B cell (primary cell): ENCODE data around the gene CTTN. TPM values are rescaled to one million over a fixed set of nuclear protein-coding genes. Genes with fewer than 3 reads are reported as not detected.

Source experiments
- ATAC-seq: fragments of 200-7000 bp; cut with Tn5 transposase; one replicate; pipeline ENCODE4 v1.10.0; 2021; ENCODE audit warnings: low read depth, mild to moderate bottlenecking, moderate number of reproducible peaks, moderate library complexity
- CTCF ChIA-PET: fragments of 350-600 bp; sonication (Branson Sonifier 250); formaldehyde crosslinking; loops from one replicate; lab custom pipeline; 2021; ENCODE audit warnings: antibody characterized with exemption, inconsistent platforms; lab: Charles Lee
- POLR2A ChIA-PET: fragments of 350-600 bp; sonication (Branson Sonifier 250); formaldehyde crosslinking; loops from one replicate; lab custom pipeline; 2021; ENCODE audit warnings: antibody characterized with exemption; lab: Charles Lee
- DNase-seq: peaks from one replicate; pipeline ENCODE4 v3.0.0; 2013
- H2AFZ ChIP-seq: 2 replicates; pipeline ENCODE4 v1.6.1; 2012; ENCODE audit warnings: mild to moderate bottlenecking, low read depth, low read length; ENCODE audit not compliant: insufficient read depth, poor library complexity, severe bottlenecking
- H3K27ac ChIP-seq, 2 donors: 1 replicate in 1 of 2; 2 replicates in 1 of 2; pipeline ENCODE4 v1.5.1; 2012 to 2013; ENCODE audit warnings: low read length in 2 of 2, mild to moderate bottlenecking in 2 of 2, moderate library complexity in 1 of 2
- H3K27me3 ChIP-seq, 4 experiments: fragments of 200-600 bp in 1 of 4; sonication (generic) in 1 of 4; replicated peaks in 1 of 4; 1 replicate in 2 of 4; 2 replicates in 2 of 4; pipeline versions ENCODE4 v1.6.1 to v1.7.0; 2013 to 2016; ENCODE audit warnings: low read length in 3 of 4, mild to moderate bottlenecking in 2 of 4, mixed read lengths in 1 of 4, moderate library complexity in 1 of 4; ENCODE audit not compliant: insufficient read depth in 4 of 4, control insufficient read depth in 3 of 4; ENCODE audit errors: control extremely low read depth in 1 of 4
- H3K36me3 ChIP-seq, 2 experiments: replicated peaks in 1 of 2; 1 replicate in 1 of 2; 2 replicates in 1 of 2; pipeline versions ENCODE4 v1.6.1 to v1.7.1; 2013; ENCODE audit warnings: low read length in 1 of 2; ENCODE audit not compliant: insufficient read depth in 2 of 2, control insufficient read depth in 1 of 2; ENCODE audit errors: control extremely low read depth in 1 of 2, extremely low read depth in 1 of 2
- H3K4me1 ChIP-seq, 2 donors: fragments of 200-600 bp in 1 of 2; sonication (generic) in 1 of 2; 1 replicate in 1 of 2; 2 replicates in 1 of 2; pipeline versions ENCODE4 v1.5.1 to v1.6.1; 2013 to 2017; ENCODE audit warnings: low read length in 2 of 2; ENCODE audit not compliant: control insufficient read depth in 2 of 2, insufficient read depth in 2 of 2
- H3K4me2 ChIP-seq: replicated peaks from 2 replicates; pipeline ENCODE3; 2012; ENCODE audit warnings: mild to moderate bottlenecking, low read depth, low read length; ENCODE audit not compliant: poor library complexity, severe bottlenecking
- H3K4me3 ChIP-seq, 5 experiments: fragments of 200-600 bp in 1 of 5; sonication (generic) in 1 of 5; 1 replicate in 3 of 5; 2 replicates in 2 of 5; pipeline versions ENCODE4 v1.5.1 to v1.7.0; 2011 to 2016; ENCODE audit warnings: low read length in 4 of 5, mild to moderate bottlenecking in 4 of 5, low read depth in 2 of 5, control low read depth in 1 of 5, moderate library complexity in 1 of 5; ENCODE audit not compliant: insufficient read depth in 1 of 5; ENCODE audit errors: control extremely low read depth in 1 of 5, extremely low read depth in 1 of 5
- H3K79me2 ChIP-seq: fragments of 200-600 bp; sonication (generic); one replicate; pipeline ENCODE4 v1.6.0; 2016; ENCODE audit warnings: low read length; ENCODE audit not compliant: control insufficient read depth, insufficient read depth
- H3K9ac ChIP-seq: fragments of 200-600 bp; sonication (generic); 2 replicates; pipeline ENCODE4 v1.6.1; 2017; ENCODE audit warnings: mild to moderate bottlenecking, low read length, moderate library complexity
- H3K9me3 ChIP-seq, 3 donors: one replicate each; pipeline versions ENCODE4 v1.6.1 to v1.7.1; 2013; ENCODE audit warnings: low read length in 2 of 3; ENCODE audit not compliant: control insufficient read depth in 2 of 3, insufficient read depth in 1 of 3; ENCODE audit errors: control extremely low read depth in 1 of 3
- H4K20me1 ChIP-seq: 2 replicates; pipeline ENCODE4 v1.6.0; 2012; ENCODE audit warnings: mild to moderate bottlenecking, low read length; ENCODE audit not compliant: insufficient read depth, control insufficient read depth, poor library complexity, severe bottlenecking
- H3K27ac Mint-ChIP-seq: one replicate; pipeline ENCODE4 v1.8.0; 2021; ENCODE audit warnings: mixed read lengths
- H3K27me3 Mint-ChIP-seq: one replicate; pipeline ENCODE4 v1.8.0; 2021; ENCODE audit warnings: mixed read lengths
- H3K4me1 Mint-ChIP-seq: one replicate; pipeline ENCODE4 v1.8.0; 2021; ENCODE audit warnings: mixed read lengths
- H3K4me3 Mint-ChIP-seq: one replicate; pipeline ENCODE4 v1.8.0; 2021; ENCODE audit warnings: mixed read lengths
- H3K9me3 Mint-ChIP-seq: one replicate; pipeline ENCODE4 v1.8.0; 2022; ENCODE audit warnings: mixed read lengths; ENCODE audit not compliant: insufficient read depth
- EZH2 ChIP-seq: IDR thresholded peaks from 2 replicates; pipeline ENCODE4 v1.6.1; 2012; ENCODE audit warnings: borderline replicate concordance, low read depth, mild to moderate bottlenecking, moderate library complexity, low read length; ENCODE audit not compliant: insufficient read depth, poor library complexity, severe bottlenecking
- WGBS: methylation state at CpG from one replicate; pipeline ENCODE4 v1.1.5; 2013; ENCODE audit warnings: missing lambda C conversion rate; ENCODE audit not compliant: insufficient coverage; 5-methylcytosine and 5-hydroxymethylcytosine counted together
- intact Hi-C: fragments of 100-400 bp; cut with micrococcal nuclease; formaldehyde crosslinking; loops from one replicate; pipeline ENCODE4 v1.10.0; 2022
- polyA plus RNA-seq: library from polyadenylated mRNA; depleted of rRNA; stranded (reverse); fragments of >200 nt; gene quantifications from 2 replicates; pipeline ENCODE4 v1.2.3, GENCODE V29; 2012
- total RNA-seq, 2 donors: library from RNA; stranded (reverse); fragments of 120-200 nt in 1 of 2; gene quantifications; 1 replicate in 1 of 2; 2 replicates in 1 of 2; pipeline versions ENCODE4 v1.2.3 to v1.2.4, GENCODE V29; 2013 to 2022
- TF ChIP-seq, protein P1 (sequence below): fragments of 200-600 bp; IDR thresholded peaks from one replicate; pipeline ENCODE4 v1.8.0; 2022; ENCODE audit warnings: antibody characterized with exemption, mild to moderate bottlenecking

CTTN gene
- total and polyA plus RNA-seq, 2 donors (not counting 1 experiment from before 2014, with no cell fraction given), result 0.34 TPM; not detected in 1

DNA sequence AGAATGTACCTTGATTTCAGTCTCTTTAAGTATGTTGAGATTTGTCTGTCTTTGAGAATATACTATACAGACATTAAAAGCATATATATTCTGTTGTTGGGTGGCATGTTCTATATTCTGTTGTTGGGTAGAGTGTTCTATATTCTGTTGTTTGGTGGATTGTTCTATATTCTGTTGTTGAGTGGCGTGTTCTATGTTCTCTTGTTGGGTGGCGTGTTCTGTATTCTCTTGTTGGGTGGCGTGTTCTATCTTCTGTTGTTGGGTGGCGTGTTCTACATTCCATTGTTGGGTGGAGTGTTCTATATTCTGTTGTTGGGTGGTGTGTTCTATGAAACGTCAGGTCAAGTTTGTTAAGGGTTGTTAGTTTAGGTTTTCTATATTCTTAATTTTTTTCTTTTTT is 27.1 kb upstream of the CTTN start:
- peaks cover 4 to 36% of the 10 kb centered on the region in 2 experiments for H3K36me3 ChIP-seq
- H3K4me3 Mint-ChIP-seq, result no peak overlapping the region
- CTCF ChIA-PET, result no interaction called here

DNA sequence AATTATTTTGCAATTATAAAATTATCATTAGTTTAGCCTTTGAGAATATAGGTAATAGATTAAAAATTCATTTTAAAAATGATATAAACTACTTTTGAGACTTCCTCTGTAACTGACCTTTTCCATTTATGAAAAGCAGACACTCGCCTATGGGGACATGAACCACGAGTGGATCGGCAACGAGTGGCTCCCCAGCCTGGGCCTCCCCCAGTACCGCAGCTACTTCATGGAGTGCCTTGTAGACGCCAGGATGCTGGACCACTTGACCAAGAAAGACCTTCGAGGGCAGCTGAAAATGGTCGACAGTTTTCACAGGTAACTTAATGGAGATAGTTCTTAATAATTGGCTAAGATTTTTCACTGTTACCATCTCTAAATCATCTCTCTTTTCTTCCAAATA is 26.3 kb upstream of the CTTN start:
- Histone ChIP-seq H3K27me3 (no peaks in the 10 kb centered on the region), H3K4me1 (no peaks in the 10 kb centered on the region), H3K27ac (no peak overlapping the region), H3K9ac (no peak overlapping the region), H3K4me2 (no peak overlapping the region), H3K79me2 (peaks cover 4% of the 10 kb centered on the region), H3K4me3 (no peak overlapping the region), H3K9me3 (no peaks in the 10 kb centered on the region), H2AFZ (no peak overlapping the region), H4K20me1 (peaks cover 7% of the 10 kb centered on the region), H3K36me3 (peaks cover 4 to 38% of the 10 kb centered on the region in 2 experiments)
- Mint-ChIP-seq H3K4me1 (peaks cover 2% of the 10 kb centered on the region), H3K27ac (no peak overlapping the region), H3K4me3 (no peak overlapping the region), H3K9me3 (peaks cover 3% of the 10 kb centered on the region), H3K27me3 (no peaks in the 10 kb centered on the region)
- ChIA-PET CTCF (no interaction called here), POLR2A (no interaction called here)
- TF ChIP-seq, protein P1, sequence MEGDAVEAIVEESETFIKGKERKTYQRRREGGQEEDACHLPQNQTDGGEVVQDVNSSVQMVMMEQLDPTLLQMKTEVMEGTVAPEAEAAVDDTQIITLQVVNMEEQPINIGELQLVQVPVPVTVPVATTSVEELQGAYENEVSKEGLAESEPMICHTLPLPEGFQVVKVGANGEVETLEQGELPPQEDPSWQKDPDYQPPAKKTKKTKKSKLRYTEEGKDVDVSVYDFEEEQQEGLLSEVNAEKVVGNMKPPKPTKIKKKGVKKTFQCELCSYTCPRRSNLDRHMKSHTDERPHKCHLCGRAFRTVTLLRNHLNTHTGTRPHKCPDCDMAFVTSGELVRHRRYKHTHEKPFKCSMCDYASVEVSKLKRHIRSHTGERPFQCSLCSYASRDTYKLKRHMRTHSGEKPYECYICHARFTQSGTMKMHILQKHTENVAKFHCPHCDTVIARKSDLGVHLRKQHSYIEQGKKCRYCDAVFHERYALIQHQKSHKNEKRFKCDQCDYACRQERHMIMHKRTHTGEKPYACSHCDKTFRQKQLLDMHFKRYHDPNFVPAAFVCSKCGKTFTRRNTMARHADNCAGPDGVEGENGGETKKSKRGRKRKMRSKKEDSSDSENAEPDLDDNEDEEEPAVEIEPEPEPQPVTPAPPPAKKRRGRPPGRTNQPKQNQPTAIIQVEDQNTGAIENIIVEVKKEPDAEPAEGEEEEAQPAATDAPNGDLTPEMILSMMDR, result no peak
- TF ChIP-seq EZH2, result no peak
- ATAC-seq, result no peak
- intact Hi-C loops, result no loop called here
- 98% methylated on average over 5 of the region's 8 CpGs for WGBS
- DNase-seq, result no peak

More for the DNA sequence above, 27.1 kb upstream of the CTTN start:
- peaks cover 3% of the 10 kb centered on the region for H3K9me3 Mint-ChIP-seq
- no peak for TF ChIP-seq EZH2
- TF ChIP-seq, protein P1, result no peak
- no peaks in the 10 kb centered on the region for H3K4me1 ChIP-seq
- no peaks in the 10 kb centered on the region for H3K27me3 Mint-ChIP-seq
- H3K9me3 ChIP-seq, result no peaks in the 10 kb centered on the region
- no peak overlapping the region for H3K4me2 ChIP-seq
- peak; percentile 9 for DNase-seq
- no peak overlapping the region for H3K27ac ChIP-seq
- POLR2A ChIA-PET, result no interaction called here
- H3K4me1 Mint-ChIP-seq, result peaks cover 2% of the 10 kb centered on the region
- WGBS, result 84% methylated on average over 4 of the region's 5 CpGs
- H2AFZ ChIP-seq, result no peak overlapping the region
- no peak overlapping the region for H3K27ac Mint-ChIP-seq
- intact Hi-C loops, result no loop called here
- H3K9ac ChIP-seq, result no peak overlapping the region
- ATAC-seq, result no peak
- no peak overlapping the region for H3K4me3 ChIP-seq
- peaks cover 7% of the 10 kb centered on the region for H4K20me1 ChIP-seq
- peaks cover 4% of the 10 kb centered on the region for H3K79me2 ChIP-seq
- no peaks in the 10 kb centered on the region for H3K27me3 ChIP-seq
